Neural progenitor cell (in vitro differentiated cells): ENCODE data around the gene TPRX1. TPM values are rescaled to one million over a fixed set of nuclear protein-coding genes. Genes with fewer than 3 reads are reported as not detected.

Experiments used
- DNase-seq: peaks from one replicate; pipeline ENCODE4 v3.0.0-alpha.2; 2016; ENCODE audit warnings: low spot score
- H2AFZ ChIP-seq: fragments of 200-600 bp; sonication (generic); replicated peaks from 2 replicates; pipeline ENCODE4 v1.6.1; 2016; ENCODE audit warnings: antibody characterized with exemption
- H3F3A ChIP-seq: fragments of 200-600 bp; sonication (generic); 2 replicates; pipeline ENCODE4 v1.6.1; 2016; ENCODE audit warnings: antibody characterized with exemption, low read depth
- H3K27ac ChIP-seq: fragments of 200-600 bp; sonication (generic); 2 replicates; pipeline ENCODE4 v1.5.1; 2016; ENCODE audit warnings: mild to moderate bottlenecking
- H3K27me3 ChIP-seq: fragments of 200-600 bp; sonication (generic); 2 replicates; pipeline ENCODE4 v1.6.1; 2016; ENCODE audit warnings: mild to moderate bottlenecking, moderate library complexity
- H3K36me3 ChIP-seq: fragments of 200-600 bp; sonication (generic); 2 replicates; pipeline ENCODE4 v1.5.1; 2016
- H3K4me1 ChIP-seq: fragments of 200-600 bp; sonication (generic); 2 replicates; pipeline ENCODE4 v1.6.1; 2016; ENCODE audit warnings: mixed run types
- H3K4me2 ChIP-seq: fragments of 200-600 bp; sonication (generic); 2 replicates; pipeline ENCODE4 v1.6.1; 2016
- H3K4me3 ChIP-seq: fragments of 200-600 bp; sonication (generic); 2 replicates; pipeline ENCODE4 v1.5.1; 2016
- H3K79me2 ChIP-seq: fragments of 200-600 bp; sonication (generic); 2 replicates; pipeline ENCODE4 v1.6.1; 2016; ENCODE audit warnings: low read depth
- H3K9ac ChIP-seq: fragments of 200-600 bp; sonication (generic); 2 replicates; pipeline ENCODE4 v1.6.1; 2016
- H3K9me3 ChIP-seq: fragments of 200-600 bp; sonication (generic); 2 replicates; pipeline ENCODE4 v1.5.1; 2016; ENCODE audit warnings: low read depth
- H4K20me1 ChIP-seq: fragments of 200-600 bp; sonication (generic); 2 replicates; pipeline ENCODE4 v1.6.1; 2016; ENCODE audit warnings: low read depth
- H3K27ac Mint-ChIP-seq: 3 replicates; pipeline ENCODE4 v1.8.0; 2021; ENCODE audit warnings: mixed read lengths
- H3K27me3 Mint-ChIP-seq: 2 replicates; pipeline ENCODE4 v1.8.0; 2022; ENCODE audit warnings: low read depth, mild to moderate bottlenecking, inconsistent platforms, moderate library complexity, mixed read lengths; ENCODE audit not compliant: insufficient read depth
- H3K36me3 Mint-ChIP-seq: 3 replicates; pipeline ENCODE4 v1.8.0; 2021; ENCODE audit warnings: mixed read lengths
- H3K4me1 Mint-ChIP-seq: 3 replicates; pipeline ENCODE4 v1.8.0; 2021; ENCODE audit warnings: mixed read lengths
- H3K4me3 Mint-ChIP-seq: 3 replicates; pipeline ENCODE4 v1.8.0; 2021; ENCODE audit warnings: mild to moderate bottlenecking, moderate library complexity, mixed read lengths
- H3K9me3 Mint-ChIP-seq: 3 replicates; pipeline ENCODE4 v1.8.0; 2020; ENCODE audit warnings: mixed read lengths
- CTCF ChIP-seq: fragments of 200-600 bp; sonication (generic); IDR thresholded peaks from 2 replicates; pipeline ENCODE4 v1.5.1; 2017; ENCODE audit warnings: antibody characterized with exemption, mild to moderate bottlenecking
- EZH2 ChIP-seq: fragments of 200-600 bp; sonication (generic); IDR thresholded peaks from 2 replicates; pipeline ENCODE4 v1.6.1; 2017; ENCODE audit warnings: antibody characterized with exemption, mild to moderate bottlenecking, moderate library complexity
- EZH2phosphoT487 ChIP-seq: fragments of 200-600 bp; sonication (generic); IDR thresholded peaks from 2 replicates; pipeline ENCODE4 v1.6.1; 2017; ENCODE audit warnings: antibody characterized with exemption
- total RNA-seq: library from RNA; depleted of rRNA; stranded (reverse); fragments of >200 nt; gene quantifications from 2 replicates; pipeline ENCODE4 v1.2.3, GENCODE V29; 2015; ENCODE audit warnings: low replicate concordance

Gene TPRX1
- total RNA-seq, 1 donor from 2014 or later, result not detected

DNA sequence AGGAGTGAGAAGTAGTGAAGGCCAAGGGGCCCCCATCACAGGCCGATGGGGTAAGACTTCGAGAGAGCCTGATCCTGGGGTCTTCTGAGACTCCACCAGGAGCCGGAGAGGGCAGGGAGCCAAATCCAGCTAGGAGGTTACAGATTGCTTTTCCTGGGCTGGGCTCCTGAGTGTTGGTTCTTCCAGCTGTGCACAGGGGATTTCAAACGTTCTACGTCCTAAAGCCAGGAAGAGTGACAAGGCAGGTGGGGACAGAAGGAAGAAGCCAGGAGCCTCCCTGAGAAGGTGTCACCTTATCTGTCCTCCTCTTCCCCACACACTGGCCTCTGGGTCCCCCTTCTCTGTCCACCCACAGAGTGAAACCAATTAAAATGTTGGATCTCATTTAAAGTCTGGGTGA lies 38.6 kb upstream of the TPRX1 start:
- TF ChIP-seq EZH2 (no peak), EZH2phosphoT487 (no peak), CTCF (no peak)
- Mint-ChIP-seq H3K4me1 (peaks cover 14% of the 10 kb centered on the region), H3K4me3 (peak overlapping the region; percentile 14), H3K36me3 (no peaks in the 10 kb centered on the region), H3K27me3 (peaks cover 2% of the 10 kb centered on the region), H3K9me3 (no peaks in the 10 kb centered on the region), H3K27ac (no peak overlapping the region)
- no peak for DNase-seq
- no peaks in the 10 kb centered on the region for H4K20me1 ChIP-seq
- H3K9me3 ChIP-seq, result no peaks in the 10 kb centered on the region
- H3K27me3 ChIP-seq, result no peaks in the 10 kb centered on the region
- no peak overlapping the region for H3K9ac ChIP-seq
- H3K27ac ChIP-seq, result no peak overlapping the region
- H3K36me3 ChIP-seq, result no peaks in the 10 kb centered on the region
- H3K79me2 ChIP-seq, result no peaks in the 10 kb centered on the region
- peaks cover 18% of the 10 kb centered on the region for H3K4me1 ChIP-seq
- H3K4me2 ChIP-seq, result no peak overlapping the region
- peak overlapping the region; percentile 50 for H2AFZ ChIP-seq
- peaks cover 35% of the 10 kb centered on the region for H3F3A ChIP-seq
- H3K4me3 ChIP-seq, result no peak overlapping the region

DNA sequence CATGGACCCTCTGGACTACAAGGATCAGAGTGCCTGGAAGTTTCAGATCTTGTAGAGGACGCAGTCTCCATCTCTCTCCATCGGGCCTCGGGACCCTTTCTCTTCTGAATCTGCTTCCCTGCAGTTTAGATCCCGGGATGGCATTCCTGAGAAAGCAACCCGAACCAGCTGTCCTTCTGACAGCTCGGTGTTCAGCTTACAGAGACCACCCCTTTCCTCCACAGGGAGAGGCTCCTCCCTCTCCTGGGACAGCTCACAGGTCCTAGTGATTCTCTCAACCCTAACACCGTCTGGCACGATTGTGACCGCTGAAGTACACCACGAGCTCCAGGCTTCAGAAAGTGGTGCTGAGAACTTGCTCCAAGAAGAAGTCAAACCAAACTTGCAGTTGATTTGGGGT lies 35.6 kb upstream of the TPRX1 start:
- H3K27ac Mint-ChIP-seq, result peak overlapping the region; percentile 61
- Histone ChIP-seq H3K27me3 (no peaks in the 10 kb centered on the region), H3K9ac (no peak overlapping the region), H3F3A (peaks cover 56% of the 10 kb centered on the region), H3K79me2 (no peaks in the 10 kb centered on the region), H4K20me1 (no peaks in the 10 kb centered on the region), H3K4me3 (no peak overlapping the region), H3K4me1 (peaks cover 18% of the 10 kb centered on the region), H3K27ac (peak overlapping the region; percentile 6), H2AFZ (peak overlapping the region; percentile 15), H3K4me2 (peak overlapping the region; percentile 64), H3K36me3 (no peaks in the 10 kb centered on the region), H3K9me3 (no peaks in the 10 kb centered on the region)
- no peak overlapping the region for H3K4me3 Mint-ChIP-seq
- H3K27me3 Mint-ChIP-seq, result peaks cover 4% of the 10 kb centered on the region
- peaks cover 11% of the 10 kb centered on the region for H3K4me1 Mint-ChIP-seq
- H3K9me3 Mint-ChIP-seq, result no peaks in the 10 kb centered on the region
- H3K36me3 Mint-ChIP-seq, result no peaks in the 10 kb centered on the region
- peak; percentile 83 for DNase-seq
- TF ChIP-seq CTCF (no peak), EZH2phosphoT487 (no peak), EZH2 (no peak)

DNA sequence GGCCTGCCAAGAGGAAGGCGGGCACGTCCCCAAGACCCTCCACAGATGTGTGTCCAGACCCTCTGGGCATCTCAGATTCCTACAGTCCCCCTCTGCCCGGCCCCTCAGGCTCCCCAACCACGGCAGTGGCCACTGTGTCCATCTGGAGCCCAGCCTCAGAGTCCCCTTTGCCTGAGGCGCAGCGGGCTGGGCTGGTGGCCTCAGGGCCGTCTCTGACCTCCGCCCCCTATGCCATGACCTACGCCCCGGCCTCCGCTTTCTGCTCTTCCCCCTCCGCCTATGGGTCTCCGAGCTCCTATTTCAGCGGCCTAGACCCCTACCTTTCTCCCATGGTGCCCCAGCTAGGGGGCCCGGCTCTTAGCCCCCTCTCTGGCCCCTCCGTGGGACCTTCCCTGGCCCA lies 35.1 kb upstream of the TPRX1 start:
- peaks cover 11% of the 10 kb centered on the region for H3K4me1 Mint-ChIP-seq
- H3K79me2 ChIP-seq, result no peaks in the 10 kb centered on the region
- no peaks in the 10 kb centered on the region for H3K36me3 ChIP-seq
- no peak overlapping the region for H3K9ac ChIP-seq
- H3K9me3 ChIP-seq, result no peaks in the 10 kb centered on the region
- peak overlapping the region; percentile 64 for H3K4me2 ChIP-seq
- peaks cover 5% of the 10 kb centered on the region for H3K27me3 Mint-ChIP-seq
- peaks cover 2% of the 10 kb centered on the region for H3K9me3 Mint-ChIP-seq
- H3K4me1 ChIP-seq, result peaks cover 18% of the 10 kb centered on the region
- H3K27me3 ChIP-seq, result no peaks in the 10 kb centered on the region
- TF ChIP-seq EZH2phosphoT487 (no peak), EZH2 (no peak), CTCF (no peak)
- no peak overlapping the region for H3K4me3 Mint-ChIP-seq
- H3K27ac Mint-ChIP-seq, result peak overlapping the region; percentile 61
- H3K36me3 Mint-ChIP-seq, result no peaks in the 10 kb centered on the region
- no peak overlapping the region for H3K4me3 ChIP-seq
- H4K20me1 ChIP-seq, result no peaks in the 10 kb centered on the region
- H2AFZ ChIP-seq, result peak overlapping the region; percentile 15
- DNase-seq, result peak; percentile 28
- peaks cover 56% of the 10 kb centered on the region for H3F3A ChIP-seq
- H3K27ac ChIP-seq, result peak overlapping the region; percentile 6
